ENCODE data around the gene ZC3H10.

ZC3H10 gene

DNA sequence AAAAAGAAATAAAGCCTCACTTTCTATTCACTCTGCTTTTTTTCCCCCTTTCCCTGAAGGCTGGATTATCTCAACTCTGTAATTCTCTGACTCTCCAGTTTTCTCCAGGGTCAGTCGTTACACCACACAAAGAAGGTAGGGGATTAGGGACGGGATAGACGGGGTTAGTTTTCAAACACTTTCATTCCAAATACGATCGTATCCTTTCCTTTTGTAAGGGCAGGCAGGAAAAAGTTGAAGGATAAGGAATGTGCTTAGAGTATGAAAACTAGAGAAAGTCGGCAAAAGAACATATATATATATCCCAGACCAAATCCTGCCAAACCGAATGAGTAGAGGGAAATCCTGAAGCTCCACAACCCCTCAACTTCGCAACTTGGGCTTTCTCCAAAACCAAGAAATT, 9.4 kb downstream of the ZC3H10 start:
- TF ChIP-seq, protein P1, sequence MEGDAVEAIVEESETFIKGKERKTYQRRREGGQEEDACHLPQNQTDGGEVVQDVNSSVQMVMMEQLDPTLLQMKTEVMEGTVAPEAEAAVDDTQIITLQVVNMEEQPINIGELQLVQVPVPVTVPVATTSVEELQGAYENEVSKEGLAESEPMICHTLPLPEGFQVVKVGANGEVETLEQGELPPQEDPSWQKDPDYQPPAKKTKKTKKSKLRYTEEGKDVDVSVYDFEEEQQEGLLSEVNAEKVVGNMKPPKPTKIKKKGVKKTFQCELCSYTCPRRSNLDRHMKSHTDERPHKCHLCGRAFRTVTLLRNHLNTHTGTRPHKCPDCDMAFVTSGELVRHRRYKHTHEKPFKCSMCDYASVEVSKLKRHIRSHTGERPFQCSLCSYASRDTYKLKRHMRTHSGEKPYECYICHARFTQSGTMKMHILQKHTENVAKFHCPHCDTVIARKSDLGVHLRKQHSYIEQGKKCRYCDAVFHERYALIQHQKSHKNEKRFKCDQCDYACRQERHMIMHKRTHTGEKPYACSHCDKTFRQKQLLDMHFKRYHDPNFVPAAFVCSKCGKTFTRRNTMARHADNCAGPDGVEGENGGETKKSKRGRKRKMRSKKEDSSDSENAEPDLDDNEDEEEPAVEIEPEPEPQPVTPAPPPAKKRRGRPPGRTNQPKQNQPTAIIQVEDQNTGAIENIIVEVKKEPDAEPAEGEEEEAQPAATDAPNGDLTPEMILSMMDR (conservative IDR thresholded peaks at IDR 0.05; ENCODE audit: low read depth, low read length), result no peak
- H3K4me3 ChIP-seq (ENCODE audit: low read length), result peak overlapping the region; percentile 52

DNA sequence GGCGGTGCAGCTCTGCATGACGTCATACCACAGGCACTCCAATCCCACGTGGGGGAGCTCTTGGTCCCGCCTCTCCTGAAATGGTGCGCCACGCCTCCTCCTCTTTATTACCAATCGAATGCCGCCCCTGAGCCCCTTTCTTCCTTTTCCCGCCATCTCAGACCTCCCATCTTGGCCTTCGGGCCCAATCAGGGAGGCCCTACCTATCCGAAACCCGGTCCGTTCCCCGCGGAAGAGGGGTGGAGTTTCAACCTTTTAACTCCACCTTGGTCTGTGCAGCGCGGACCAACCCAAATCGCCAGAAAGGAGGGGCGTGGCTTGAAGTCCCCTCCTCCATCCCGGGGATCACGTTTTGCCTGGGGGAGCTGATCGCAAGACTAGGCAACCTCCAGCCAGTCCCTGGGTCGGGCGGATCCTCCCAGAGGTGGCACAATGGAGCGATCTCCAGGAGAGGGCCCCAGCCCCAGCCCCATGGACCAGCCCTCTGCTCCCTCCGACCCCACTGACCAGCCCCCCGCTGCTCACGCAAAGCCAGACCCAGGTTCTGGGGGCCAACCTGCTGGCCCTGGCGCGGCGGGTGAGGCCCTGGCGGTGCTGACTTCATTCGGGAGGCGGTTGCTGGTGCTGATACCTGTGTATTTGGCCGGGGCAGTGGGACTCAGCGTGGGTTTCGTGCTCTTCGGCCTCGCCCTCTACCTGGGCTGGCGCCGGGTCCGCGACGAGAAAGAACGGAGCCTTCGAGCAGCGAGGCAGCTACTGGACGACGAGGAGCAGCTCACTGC, 10.0 kb downstream of the ZC3H10 start, which contains the start of gene ESYT1:
Gene ESYT1 (plus strand): TSS at position 380 of the 782 bp plus-strand sequence. CDS start 53 bp downstream, at position 433.
- peak; percentile 99 for DNase-seq (ENCODE audit: low read depth)
- TF ChIP-seq, protein P1 (conservative IDR thresholded peaks at IDR 0.05; ENCODE audit: low read depth, low read length), result no peak
- H3K4me3 ChIP-seq (ENCODE audit: low read length), result peak within 1 kb of the TSS; percentile 83

More for the DNA sequence above, 9.4 kb downstream of the ZC3H10 start:
- DNase-seq (ENCODE audit: low read depth), result no peak

DNA sequence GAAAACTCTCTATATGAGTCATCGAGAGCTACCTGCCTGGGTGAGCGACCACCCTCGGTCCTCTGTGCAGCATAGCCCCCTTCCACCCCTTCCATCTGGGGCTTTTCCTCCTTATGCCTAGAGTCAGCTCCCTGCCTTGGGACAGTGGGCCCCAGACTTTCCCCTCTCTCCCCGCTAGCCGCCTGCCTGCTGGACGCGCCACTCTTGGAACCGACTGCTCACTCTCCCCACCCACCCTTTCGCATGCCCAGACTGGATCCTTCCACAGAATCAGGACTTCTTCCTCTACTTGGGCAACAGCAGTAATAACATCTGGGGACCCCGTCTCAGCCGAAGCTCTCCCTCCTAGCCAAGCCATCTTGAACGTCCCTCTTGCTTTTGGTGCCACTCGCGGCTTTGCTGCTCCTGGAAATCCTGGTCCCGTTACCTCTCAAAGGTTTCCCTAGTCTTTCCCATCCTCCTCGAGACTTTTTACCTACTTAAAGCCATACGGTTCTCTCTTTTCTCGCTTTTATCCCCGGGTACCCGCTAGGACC, 10.7 kb downstream of the ZC3H10 start:
- TF ChIP-seq, protein P1 (conservative IDR thresholded peaks at IDR 0.05; ENCODE audit: low read depth, low read length), result no peak
- no peak for DNase-seq (ENCODE audit: low read depth)
- H3K4me3 ChIP-seq (ENCODE audit: low read length), result peak overlapping the region; percentile 83

DNA sequence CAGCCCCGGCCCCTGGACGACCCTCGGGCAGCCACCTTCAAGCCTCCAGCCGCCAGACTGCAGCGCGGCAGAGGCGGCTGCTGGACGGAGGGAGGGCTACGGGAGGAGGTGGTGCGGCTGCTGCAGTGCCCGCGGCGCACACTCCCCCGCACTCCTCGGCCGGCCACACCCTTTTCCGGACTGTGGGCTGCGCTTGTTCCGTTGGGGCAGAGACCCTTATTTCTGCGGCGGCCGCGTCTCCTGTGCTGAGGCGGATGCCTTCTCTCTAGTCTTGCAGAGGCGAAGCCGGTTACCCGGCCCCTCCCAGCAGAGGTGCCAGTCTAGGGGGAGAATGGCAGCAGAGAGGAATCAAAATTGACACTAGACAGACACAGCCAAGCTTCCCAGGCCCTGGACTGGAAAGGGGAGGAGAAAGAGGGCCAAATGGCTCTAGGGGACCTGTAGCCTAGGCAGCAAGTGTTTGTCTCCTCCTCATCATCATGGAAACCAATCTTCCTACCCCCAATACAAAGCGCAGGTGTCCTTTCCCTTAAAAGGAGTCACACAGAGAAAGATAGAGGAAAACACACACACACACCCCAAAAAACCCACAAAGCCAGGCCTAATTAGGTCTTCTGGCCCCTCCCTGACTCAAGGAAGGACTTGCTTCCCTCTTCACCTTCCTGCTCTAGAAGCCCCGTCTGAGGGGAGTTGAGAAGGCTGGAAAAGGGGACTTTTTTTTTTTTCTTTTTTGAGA, 11.3 kb downstream of the ZC3H10 start:
- peak overlapping the region; percentile 83 for H3K4me3 ChIP-seq (ENCODE audit: low read length)
- no peak for DNase-seq (ENCODE audit: low read depth)
- TF ChIP-seq, protein P1 (conservative IDR thresholded peaks at IDR 0.05; ENCODE audit: low read depth, low read length), result no peak

DNA sequence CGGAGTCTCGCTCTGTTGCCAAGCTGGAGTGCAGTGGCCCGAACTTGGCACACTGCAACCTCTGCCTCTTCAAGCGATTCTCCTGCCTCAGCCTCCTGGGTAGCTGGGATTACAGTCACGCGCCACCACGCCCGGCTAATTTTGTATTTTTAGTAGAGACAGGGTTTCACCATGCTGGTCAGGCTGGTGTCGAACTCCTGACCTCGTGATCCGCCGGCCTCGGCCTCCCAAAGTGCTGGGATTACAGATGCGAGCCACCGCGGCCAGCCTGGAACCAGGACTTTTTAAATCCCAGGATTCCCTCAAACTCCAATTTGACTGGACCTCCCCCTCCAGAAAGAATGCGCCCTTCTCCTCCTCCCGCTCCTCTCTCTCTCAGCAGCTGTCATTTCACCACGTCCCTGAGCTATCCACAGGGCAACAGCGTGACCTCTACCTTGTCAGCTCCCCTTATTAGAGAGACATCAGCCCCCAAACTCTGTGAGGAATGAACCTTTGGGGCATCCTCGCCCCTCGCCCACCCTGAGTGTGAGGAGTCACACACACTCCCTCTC, 12.0 kb downstream of the ZC3H10 start:
- peak overlapping the region; percentile 83 for H3K4me3 ChIP-seq (ENCODE audit: low read length)
- TF ChIP-seq, protein P1 (conservative IDR thresholded peaks at IDR 0.05; ENCODE audit: low read depth, low read length), result no peak
- no peak for DNase-seq (ENCODE audit: low read depth)

DNA sequence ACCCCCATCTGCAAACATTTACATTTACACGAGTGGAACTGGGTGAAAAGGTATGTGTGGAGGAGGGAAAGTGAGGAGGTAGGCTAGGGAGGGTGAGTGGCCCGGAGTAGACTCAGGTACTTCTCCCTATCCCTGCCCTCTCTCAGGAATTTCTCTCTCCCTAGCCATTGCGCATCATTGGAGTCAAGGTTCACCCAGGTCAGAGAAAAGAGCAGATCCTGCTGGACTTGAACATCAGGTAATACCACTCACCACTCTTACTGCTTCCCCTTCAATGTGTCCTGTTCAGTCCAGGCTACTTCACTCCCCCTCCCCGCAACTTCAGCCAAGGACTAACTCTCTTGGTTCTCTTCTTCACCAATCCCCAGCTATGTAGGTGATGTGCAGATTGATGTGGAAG, 12.8 kb downstream of the ZC3H10 start:
- TF ChIP-seq, protein P1 (conservative IDR thresholded peaks at IDR 0.05; ENCODE audit: low read depth, low read length), result no peak
- H3K4me3 ChIP-seq (ENCODE audit: low read length), result no peak overlapping the region
- no peak for DNase-seq (ENCODE audit: low read depth)

All from retinal pigment epithelial cell (primary cell).